ENCODE results near the gene TRPM1.

Gene TRPM1

GRCh38 chr15:31125061-31125460 lies 23.5 kb upstream of the TRPM1 start:
- no peak overlapping the region for H3K4me3 ChIP-seq (ENCODE audit: low read depth, low read length)
- no peak for TF ChIP-seq CTCF (IDR thresholded peaks at IDR 0.05; ENCODE audit: borderline replicate concordance, insufficient read depth, low read depth, low read length)

- no peak overlapping the region for H3K4me3 ChIP-seq (ENCODE audit: low read depth, low read length)
- TF ChIP-seq CTCF (IDR thresholded peaks at IDR 0.05; ENCODE audit: borderline replicate concordance, insufficient read depth, low read depth, low read length): no peak
Measured at GRCh38 chr15:31116423-31117030, 15.0 kb upstream of the TRPM1 start.

- TF ChIP-seq CTCF (IDR thresholded peaks at IDR 0.05; ENCODE audit: borderline replicate concordance, insufficient read depth, low read depth, low read length): no peak
- H3K4me3 ChIP-seq (ENCODE audit: low read depth, low read length): no peak overlapping the region
Measured at GRCh38 chr15:31111091-31111647, 9.6 kb upstream of the TRPM1 start.

GRCh38 chr15:31108836-31109235 lies 7.3 kb upstream of the TRPM1 start:
- TF ChIP-seq CTCF (IDR thresholded peaks at IDR 0.05; ENCODE audit: borderline replicate concordance, insufficient read depth, low read depth, low read length): no peak
- no peak overlapping the region for H3K4me3 ChIP-seq (ENCODE audit: low read depth, low read length)

GRCh38 chr15:31106495-31107300 lies 5.2 kb upstream of the TRPM1 start:
- no peak overlapping the region for H3K4me3 ChIP-seq (ENCODE audit: low read depth, low read length)
- TF ChIP-seq CTCF (IDR thresholded peaks at IDR 0.05; ENCODE audit: borderline replicate concordance, insufficient read depth, low read depth, low read length): no peak

- no peak overlapping the region for H3K4me3 ChIP-seq (ENCODE audit: low read depth, low read length)
- TF ChIP-seq CTCF (IDR thresholded peaks at IDR 0.05; ENCODE audit: borderline replicate concordance, insufficient read depth, low read depth, low read length): no peak
Measured at GRCh38 chr15:31104003-31104402, 2.5 kb upstream of the TRPM1 start.

Data from GM12875 (cell line).